ENCODE measurements around the gene ME3.

DNA sequence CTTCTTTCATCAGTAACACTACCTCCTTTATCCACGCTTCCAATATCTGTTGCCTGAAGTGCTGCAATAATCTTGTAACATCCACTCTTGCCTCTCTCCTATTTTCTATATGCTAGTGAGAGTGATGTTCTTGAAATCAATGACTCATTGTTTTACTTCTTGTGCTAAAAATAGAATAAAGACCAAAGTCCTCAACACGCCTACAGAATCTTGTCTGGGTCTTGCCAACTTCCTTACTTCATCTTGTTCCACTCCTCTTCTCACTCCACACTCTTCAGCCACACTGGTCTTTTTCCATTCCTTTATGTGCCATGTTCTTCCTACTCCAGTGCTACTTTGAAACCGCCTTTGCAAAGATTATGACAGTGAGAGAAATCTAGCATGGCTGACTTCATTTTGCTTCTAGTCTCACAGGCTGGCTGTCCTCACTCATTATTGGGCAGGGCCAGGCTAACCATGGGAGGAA, 161.3 kb downstream of the ME3 start:
- TF ChIP-seq, protein P1, sequence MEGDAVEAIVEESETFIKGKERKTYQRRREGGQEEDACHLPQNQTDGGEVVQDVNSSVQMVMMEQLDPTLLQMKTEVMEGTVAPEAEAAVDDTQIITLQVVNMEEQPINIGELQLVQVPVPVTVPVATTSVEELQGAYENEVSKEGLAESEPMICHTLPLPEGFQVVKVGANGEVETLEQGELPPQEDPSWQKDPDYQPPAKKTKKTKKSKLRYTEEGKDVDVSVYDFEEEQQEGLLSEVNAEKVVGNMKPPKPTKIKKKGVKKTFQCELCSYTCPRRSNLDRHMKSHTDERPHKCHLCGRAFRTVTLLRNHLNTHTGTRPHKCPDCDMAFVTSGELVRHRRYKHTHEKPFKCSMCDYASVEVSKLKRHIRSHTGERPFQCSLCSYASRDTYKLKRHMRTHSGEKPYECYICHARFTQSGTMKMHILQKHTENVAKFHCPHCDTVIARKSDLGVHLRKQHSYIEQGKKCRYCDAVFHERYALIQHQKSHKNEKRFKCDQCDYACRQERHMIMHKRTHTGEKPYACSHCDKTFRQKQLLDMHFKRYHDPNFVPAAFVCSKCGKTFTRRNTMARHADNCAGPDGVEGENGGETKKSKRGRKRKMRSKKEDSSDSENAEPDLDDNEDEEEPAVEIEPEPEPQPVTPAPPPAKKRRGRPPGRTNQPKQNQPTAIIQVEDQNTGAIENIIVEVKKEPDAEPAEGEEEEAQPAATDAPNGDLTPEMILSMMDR (IDR thresholded peaks at IDR 0.05): no peak
- TF ChIP-seq POLR2A (IDR thresholded peaks at IDR 0.05): no peak
